ENCODE data around the gene ARL3. TPM values are rescaled to one million over a fixed set of nuclear protein-coding genes. Genes with fewer than 3 reads are reported as not detected.

ARL3 gene
- total RNA-seq, 1 experiment from 2014 or later, result 6.6 TPM

DNA sequence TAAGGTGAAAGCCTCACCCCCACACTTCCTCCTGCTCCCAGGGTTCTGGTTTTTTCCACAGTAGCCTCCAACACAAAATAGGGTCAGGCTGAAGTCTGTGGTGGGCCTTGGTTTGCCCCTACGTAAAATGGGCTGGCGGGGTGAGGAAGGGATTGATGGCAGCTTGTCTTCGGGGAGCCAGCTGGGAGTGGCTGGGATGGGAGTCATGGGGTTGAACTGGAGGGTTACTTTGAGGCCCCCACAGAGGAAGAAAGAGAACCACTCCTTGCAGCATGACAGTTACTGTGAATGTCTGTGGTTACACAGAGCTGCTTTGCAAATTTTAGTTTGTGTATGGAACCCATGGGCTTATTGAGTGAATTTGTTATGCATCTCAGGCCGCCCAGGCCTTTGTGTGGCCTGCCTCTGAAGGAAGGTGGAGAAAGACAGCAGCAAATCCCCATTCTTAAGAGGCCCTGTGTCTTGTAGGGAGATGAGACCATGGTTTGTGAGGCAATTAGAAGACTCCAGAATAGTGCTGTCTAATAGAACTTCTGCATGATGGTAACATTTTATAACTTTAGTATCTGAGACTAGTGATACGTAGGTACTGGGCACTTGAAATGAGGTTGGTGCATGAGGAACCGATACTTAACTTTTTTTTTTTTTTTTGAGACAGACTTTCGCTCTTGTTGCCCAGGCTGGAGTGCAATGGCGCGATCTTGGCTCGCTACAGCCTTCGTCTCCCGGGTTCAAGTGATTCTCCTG, 61.9 kb downstream of the ARL3 start:
- no peaks in the 10 kb centered on the region for H3K27me3 ChIP-seq
- no peak overlapping the region for H3K4me3 ChIP-seq
- no peaks in the 10 kb centered on the region for H3K9me3 ChIP-seq
- DNase-seq, result no peak
- H3K36me3 ChIP-seq, result peaks cover 21% of the 10 kb centered on the region

DNA sequence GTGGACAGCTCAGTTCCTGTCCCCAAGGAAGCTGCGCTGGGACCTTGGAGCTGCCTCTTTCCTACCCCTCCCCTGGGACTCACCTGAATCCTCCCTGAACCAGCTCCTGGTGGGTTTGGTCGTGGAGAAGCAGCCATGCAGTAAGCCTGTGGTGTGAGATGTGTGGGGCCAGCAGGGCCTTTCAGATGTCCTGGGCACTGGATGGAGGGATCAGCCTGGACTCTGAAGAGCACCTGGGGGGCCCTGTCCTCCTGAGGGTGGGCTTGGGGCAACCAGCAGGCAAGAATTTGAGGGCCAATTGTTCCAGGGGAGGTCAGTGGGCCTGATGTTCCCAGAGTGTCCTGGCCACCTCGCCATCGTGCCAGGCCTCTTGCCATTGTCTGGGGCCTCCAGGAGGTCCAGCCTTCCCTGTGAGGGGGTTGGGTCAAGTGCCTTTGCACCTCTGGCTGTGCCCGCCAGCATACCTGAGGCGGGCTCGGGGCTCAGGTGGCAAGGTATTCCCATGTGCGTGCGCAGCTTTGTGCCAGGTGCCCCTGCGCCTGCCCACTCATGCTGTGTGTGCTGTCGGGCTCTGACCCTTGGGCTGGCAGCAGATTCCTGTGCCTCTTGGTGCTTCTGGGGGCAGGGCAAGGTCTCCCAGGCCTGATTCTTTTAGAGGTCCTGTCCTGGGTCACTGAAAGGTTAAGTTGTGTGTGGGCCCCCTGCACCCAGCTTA, 62.6 kb downstream of the ARL3 start:
- Histone ChIP-seq H3K27me3 (no peaks in the 10 kb centered on the region), H3K9me3 (no peaks in the 10 kb centered on the region), H3K4me3 (no peak overlapping the region), H3K36me3 (peaks cover 25% of the 10 kb centered on the region)
- no peak for DNase-seq

- H3K9me3 ChIP-seq, result no peaks in the 10 kb centered on the region
- H3K27me3 ChIP-seq, result no peaks in the 10 kb centered on the region
- H3K4me3 ChIP-seq, result no peak overlapping the region
- H3K36me3 ChIP-seq, result peaks cover 26% of the 10 kb centered on the region
- no peak for DNase-seq
These were observed 63.3 kb downstream of the ARL3 start for GRCh38 chr10:102650655-102651454.

GRCh38 chr10:102649797-102650654, 64.2 kb downstream of the ARL3 start:
- DNase-seq, result no peak
- Histone ChIP-seq H3K9me3 (no peaks in the 10 kb centered on the region), H3K36me3 (peaks cover 30% of the 10 kb centered on the region), H3K27me3 (no peaks in the 10 kb centered on the region), H3K4me3 (no peak overlapping the region)

DNA sequence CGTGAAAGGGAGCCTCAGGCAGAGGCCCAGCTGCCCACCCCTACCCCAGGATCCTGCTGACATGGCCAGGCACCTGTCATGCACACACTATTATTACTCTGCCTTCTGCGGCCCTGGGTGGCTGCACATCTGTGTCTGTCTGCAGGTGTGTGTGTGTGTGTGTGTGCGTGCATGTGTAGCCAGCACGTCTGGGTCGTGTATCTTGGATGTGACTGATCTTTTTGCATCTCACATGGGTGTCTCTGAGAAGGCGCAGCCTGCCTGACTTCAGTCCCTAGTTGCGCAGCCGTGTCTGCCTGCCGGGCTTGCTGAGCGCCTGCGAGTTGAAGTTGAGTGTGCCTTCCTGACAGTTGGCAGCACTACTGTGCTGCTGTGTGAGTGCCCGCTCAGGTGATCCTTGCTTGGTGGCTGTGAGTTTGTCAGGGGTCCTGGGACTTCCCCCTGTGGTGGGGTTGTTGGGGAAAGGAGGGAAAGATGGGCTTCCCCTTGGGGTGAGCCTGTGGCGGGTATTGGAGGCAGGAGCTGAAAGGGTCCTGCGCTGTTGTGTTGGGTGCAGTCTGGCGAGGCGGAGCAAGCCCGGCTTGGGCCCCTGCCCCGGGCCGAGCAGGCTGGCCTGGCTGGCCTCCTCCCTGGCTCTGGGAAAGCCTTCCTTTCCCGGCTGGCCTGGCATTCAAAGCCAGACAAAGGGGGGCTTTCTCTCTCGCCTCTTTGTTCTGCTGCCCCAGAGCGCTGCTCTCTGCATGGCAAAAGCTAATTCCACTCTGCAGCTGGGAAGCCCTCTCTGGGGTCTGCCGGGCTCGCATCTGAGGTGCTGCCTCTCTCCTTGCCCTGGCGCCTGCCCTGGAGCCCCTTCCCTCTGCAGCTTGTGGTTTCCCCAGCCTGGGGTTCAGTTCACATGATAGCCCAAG, 65.1 kb downstream of the ARL3 start:
- Histone ChIP-seq H3K27me3 (no peaks in the 10 kb centered on the region), H3K36me3 (peaks cover 34% of the 10 kb centered on the region), H3K9me3 (no peaks in the 10 kb centered on the region), H3K4me3 (no peak overlapping the region)
- no peak for DNase-seq

- Histone ChIP-seq H3K4me3 (no peak overlapping the region), H3K36me3 (peaks cover 26% of the 10 kb centered on the region), H3K9me3 (no peaks in the 10 kb centered on the region), H3K27me3 (no peaks in the 10 kb centered on the region)
- DNase-seq, result no peak
These were observed 65.8 kb downstream of the ARL3 start for GRCh38 chr10:102648269-102648888.

DNA sequence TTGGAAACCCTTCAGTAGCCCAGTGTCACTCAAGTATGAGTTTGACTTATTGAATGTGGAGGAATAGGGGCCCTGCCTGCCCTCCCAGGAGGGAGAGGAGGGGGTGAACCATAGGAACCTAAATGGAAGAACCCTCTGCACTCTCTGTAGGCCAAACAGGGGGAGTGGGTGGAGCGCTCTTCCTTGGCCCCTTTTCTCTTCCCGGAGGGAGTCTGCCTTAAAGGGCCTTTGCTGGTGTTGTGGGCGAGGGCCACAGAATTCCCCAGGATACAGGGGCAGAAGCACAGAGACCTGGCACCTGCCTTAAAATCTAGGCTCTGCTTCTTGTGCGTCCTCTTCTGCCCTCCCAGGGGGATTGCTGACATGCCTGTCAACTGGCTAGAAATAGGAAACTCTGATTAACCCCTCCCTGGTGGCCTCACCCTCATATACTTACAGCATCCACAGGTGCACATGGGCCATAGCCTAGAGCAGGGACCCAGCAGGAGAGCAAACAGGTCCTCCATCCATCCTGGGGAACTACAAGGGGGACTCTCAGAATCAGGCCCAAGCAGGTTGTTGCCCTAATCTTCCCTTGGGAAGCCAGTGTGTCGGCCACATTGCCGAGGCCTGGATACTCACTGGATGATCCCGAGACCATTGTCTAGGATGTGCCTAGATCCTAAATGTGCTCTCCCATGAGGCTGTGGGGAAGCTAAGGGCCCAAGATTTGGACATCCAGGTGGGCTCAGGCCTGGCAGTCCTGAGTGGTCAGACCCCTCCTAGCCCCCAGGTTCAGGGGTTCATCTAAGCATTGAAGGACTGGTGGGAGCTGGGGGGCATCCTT, 66.5 kb downstream of the ARL3 start:
- Histone ChIP-seq H3K9me3 (no peaks in the 10 kb centered on the region), H3K27me3 (no peaks in the 10 kb centered on the region), H3K4me3 (no peak overlapping the region), H3K36me3 (peaks cover 26% of the 10 kb centered on the region)
- DNase-seq, result no peak

DNA sequence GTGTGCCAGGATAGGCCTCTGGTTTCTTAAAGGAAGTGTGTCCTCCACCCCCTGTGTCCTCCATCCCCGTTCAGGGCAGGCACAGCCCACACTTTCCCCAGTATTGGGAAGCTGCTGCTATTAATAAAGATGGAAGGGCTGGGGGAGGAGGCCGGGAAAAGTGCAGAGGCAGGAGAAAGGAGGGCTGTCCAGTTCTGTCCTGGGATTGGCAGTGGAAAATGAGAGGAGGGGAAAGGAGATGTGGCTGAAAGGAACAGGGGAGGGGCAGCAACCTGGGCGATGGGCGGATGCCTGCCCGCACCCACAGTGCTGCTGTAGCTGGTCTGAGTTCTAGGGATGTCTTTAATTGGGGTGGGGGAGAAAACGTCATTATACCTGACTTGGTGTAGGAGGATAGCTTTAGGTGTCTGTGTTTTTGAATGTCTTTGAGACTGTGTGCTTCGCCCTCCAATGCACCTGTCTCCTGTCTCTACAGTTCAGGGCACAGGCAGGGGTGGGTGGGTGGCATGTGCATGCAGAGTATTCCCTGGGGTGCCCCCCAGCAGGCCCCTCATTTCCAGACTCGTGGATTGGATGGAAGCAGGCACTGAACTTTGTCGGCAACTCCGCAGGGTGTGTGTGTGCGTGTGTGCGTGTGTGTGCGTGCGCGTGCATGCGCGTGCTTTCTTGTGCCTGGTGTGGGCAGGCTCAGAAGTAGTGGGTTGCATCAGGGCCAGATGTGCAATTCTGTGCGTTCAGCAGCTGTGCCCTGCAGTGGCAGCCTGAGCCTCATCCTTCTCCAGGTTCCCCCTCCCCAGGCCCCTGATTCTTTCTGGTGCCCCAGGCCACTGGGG, 67.4 kb downstream of the ARL3 start:
- Histone ChIP-seq H3K4me3 (peak overlapping the region; percentile 79), H3K27me3 (no peaks in the 10 kb centered on the region), H3K9me3 (no peaks in the 10 kb centered on the region), H3K36me3 (peaks cover 26% of the 10 kb centered on the region)
- no peak for DNase-seq

DNA sequence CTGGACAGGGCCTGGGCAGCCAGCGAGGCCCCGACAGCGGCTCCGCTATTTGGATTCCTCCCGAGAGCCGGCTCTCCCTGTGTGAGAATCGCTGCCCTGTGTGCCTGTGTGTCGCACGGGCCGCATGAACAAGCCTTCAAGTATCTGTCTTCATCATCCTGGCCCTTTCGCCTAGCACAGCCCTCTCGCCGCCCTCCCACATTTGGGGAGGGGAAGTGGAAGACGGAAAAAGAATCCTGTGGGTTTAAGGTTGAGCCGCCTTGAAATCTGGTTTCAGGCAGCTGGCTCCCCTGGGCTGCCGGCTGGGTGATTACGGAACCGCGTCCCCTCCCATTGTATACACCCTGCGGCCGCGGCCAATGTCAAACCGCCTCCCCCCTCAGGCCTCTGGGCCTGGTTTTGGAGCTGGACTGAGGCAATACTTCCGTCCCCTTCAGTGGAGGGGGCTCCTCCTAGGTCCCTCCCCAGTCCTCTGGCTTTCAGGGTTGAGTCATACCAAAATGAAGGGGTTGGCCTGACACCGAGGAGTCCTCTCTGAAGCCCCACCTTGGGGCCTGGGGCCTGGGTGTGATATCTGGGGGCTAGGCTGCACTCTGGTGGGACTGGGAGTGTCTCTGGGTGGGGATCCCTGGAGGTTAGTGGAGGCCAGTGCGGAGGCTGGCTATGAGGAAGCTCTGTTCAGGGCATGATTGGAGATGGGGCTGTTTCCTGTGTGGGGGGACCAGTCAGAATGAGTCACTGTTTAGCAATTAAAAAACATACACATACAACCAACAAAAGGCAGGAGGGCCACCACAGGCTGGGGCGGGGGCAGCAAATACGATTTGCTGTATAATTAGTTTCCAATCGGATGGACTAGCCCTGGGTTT, 68.2 kb downstream of the ARL3 start:
- Histone ChIP-seq H3K9me3 (no peaks in the 10 kb centered on the region), H3K4me3 (peak overlapping the region; percentile 79), H3K36me3 (peaks cover 26% of the 10 kb centered on the region), H3K27me3 (no peaks in the 10 kb centered on the region)
- DNase-seq, result peak; percentile 93

DNA sequence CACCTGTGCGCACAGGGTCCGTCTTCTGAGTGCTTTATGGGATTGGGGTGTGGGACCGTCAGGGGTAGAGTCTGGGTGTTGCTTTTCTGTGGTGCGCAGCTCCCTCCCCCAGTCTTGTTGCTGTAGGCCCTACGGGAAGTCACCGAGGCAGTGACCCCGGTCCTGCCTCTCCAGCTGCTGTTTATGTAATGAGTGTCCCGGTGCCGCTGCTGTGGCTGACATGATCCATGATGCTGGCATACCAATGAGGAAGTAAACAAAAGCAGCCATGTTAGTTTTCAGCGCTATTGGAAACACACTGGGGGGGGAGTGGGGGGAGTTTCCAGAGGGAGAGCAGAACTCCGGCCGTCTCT, 68.8 kb downstream of the ARL3 start:
- Histone ChIP-seq H3K36me3 (peaks cover 26% of the 10 kb centered on the region), H3K9me3 (no peaks in the 10 kb centered on the region), H3K4me3 (peak overlapping the region; percentile 79), H3K27me3 (no peaks in the 10 kb centered on the region)
- DNase-seq, result peak; percentile 56

DNA sequence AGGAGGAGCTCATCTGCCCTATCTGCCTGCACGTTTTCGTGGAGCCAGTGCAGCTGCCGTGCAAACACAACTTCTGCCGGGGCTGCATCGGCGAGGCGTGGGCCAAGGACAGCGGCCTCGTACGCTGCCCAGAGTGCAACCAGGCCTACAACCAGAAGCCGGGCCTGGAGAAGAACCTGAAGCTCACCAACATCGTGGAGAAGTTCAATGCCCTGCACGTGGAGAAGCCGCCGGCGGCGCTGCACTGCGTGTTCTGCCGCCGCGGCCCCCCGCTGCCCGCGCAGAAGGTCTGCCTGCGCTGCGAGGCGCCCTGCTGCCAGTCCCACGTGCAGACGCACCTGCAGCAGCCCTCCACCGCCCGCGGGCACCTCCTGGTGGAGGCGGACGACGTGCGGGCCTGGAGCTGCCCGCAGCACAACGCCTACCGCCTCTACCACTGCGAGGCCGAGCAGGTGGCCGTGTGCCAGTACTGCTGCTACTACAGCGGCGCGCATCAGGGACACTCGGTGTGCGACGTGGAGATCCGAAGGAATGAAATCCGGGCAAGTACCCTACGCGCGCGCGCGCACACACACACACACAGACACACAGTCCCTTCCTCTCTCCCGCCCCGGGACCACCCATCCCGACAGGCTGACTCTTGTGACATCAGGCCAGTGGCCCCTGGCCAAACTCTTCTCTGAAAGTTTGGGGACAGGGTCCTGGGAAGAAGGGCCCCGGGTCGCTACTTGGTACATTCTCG, 69.4 kb downstream of the ARL3 start:
- Histone ChIP-seq H3K27me3 (no peaks in the 10 kb centered on the region), H3K36me3 (peaks cover 26% of the 10 kb centered on the region), H3K9me3 (no peaks in the 10 kb centered on the region), H3K4me3 (peak overlapping the region; percentile 79)
- DNase-seq, result peak; percentile 84

DNA sequence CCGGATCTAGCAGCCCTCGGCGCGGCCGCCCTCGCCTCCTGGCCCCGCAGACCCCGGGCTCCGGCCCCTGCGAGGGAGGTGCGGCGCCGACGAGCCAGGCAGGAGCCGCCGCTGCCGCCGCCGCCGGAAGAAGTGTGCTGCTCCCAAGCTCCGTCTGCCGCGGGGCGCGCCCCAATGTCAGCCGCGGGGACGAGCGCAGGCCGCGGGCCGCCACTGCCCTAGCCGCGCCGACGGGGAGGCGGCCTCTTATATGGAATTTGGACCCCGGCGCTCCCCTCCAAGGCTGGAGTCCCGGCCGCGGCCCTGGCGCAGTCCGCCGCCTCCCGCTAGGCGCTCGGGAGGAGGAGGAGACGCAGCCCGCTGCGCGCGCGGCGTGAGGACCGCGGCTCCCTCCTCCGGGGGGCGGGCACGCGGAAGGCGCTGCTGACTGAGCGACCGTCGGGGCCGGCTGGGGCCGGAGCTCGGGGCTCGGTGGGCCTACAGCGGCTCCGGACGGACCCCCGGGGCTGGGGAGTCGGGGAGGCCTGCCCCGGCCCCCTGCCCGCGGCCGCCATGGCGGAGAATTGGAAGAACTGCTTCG, 70.0 kb downstream of the ARL3 start, which contains the start of gene TRIM8:
TSS of gene TRIM8 (plus strand) at position 414 of the 580 bp plus-strand sequence. CDS start at position 553, 139 bp downstream.
- peak; percentile 55 for DNase-seq
- Histone ChIP-seq H3K4me3 (peak within 1 kb of the TSS; percentile 79), H3K27me3 (no peaks in the 10 kb centered on the region), H3K9me3 (no peaks in the 10 kb centered on the region), H3K36me3 (peaks cover 26% of the 10 kb centered on the region)
